T-helper 22 cell (primary cell): Measurements from ENCODE around the gene OR1F1.
"Not testable (repeated sequence)": the region's sequence is repeated elsewhere in the genome, so short reads cannot be mapped to it uniquely, and the experiment has no call there.

Experiments used
- DNase-seq: peaks from one replicate; pipeline ENCODE4 v3.0.0-alpha.2; 2020; ENCODE audit warnings: low read depth

The OR1F1 gene

DNA sequence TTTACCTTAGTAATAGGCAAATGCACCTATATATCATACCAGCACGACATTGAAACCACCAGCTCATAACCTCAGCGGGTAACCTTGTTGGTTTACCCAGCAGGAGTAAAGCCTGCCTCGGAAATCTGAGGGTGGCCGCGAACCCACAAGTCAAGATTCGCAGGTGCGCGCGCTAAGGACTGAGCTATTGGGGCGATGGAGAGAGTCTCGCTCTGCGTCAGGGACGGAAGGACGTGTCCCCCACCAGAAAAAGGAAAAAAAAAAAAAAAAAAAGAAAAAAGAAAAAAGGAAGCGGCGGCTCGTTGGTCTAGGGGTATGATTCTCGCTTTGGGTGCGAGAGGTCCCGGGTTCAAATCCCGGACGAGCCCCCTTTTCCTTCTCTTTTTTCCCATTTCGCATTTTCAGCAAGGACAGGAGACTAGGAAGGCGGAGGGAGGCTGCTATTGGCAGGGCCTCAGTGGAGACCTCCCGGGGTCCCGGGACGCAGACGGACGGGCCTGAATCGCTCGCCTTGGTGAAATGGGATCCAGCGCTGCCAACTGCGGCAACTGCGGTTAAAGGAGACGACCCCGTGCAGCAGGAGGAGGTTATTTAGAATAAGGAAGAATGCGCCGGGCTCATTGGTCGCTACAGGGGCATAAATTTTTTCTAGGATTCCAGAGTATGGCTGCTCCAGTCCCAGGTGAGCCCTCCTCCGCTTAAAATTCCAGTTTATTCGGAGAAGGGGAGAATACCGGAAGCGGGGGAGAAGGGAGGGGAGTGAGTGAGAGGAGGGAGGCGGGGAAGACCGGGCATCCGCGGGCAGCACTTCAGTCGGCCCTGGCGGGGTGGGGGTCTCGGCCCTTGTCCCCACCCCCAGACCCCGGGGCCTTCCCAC, at the start of gene OR1F1:
OR1F1 (plus strand) TSS at position 407 of the 877 bp plus-strand sequence.
- no peak for DNase-seq

DNA sequence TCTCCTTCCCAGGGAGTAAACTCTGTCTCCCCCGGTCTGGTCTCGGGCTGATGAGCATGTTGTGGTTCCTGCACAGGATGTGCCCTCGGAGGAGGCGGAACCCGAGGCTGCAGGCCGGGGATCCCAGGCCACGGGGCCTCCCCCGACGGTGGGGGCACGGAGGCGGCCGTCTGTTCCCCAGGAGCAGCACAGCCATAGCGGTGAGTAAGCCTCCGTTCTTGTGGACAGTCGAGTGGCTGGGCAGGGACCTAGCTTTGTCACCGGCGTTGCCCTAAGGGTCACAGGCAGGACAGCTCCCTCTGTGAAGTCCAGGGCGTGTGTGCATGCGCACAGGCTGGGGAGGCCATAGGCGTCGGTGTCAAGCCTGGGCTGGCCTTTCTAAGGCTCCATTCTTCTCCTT, 49.7 kb upstream of the OR1F1 start:
- DNase-seq, result no peak

DNA sequence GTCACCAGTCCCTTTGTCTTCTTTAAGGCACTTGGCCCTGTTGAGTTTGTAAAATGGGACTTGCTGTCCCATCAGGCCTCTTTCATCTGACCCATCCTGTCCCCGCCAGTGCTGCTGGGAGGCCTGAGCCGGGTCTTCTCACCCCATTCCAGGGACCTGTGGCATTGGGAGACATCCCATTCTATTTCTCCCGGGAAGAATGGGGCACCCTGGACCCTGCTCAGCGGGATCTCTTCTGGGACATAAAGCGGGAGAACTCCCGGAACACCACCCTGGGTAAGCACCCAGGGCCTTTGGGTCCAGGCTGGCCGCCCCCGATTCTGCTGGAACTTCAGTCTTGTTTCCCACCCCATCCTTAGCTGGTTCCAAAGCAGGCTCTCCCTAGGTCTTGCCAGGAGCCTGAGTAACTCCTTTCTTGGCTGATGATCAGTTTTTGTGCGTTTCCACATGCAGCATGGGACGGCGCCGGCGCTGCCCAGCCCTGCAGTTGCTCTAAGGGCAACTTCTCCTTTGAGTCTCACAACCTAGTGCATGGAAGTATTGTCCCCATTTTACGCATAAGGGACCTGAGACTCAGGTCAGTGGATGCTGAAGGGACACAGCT, 49.1 kb upstream of the OR1F1 start:
- no peak for DNase-seq

DNA sequence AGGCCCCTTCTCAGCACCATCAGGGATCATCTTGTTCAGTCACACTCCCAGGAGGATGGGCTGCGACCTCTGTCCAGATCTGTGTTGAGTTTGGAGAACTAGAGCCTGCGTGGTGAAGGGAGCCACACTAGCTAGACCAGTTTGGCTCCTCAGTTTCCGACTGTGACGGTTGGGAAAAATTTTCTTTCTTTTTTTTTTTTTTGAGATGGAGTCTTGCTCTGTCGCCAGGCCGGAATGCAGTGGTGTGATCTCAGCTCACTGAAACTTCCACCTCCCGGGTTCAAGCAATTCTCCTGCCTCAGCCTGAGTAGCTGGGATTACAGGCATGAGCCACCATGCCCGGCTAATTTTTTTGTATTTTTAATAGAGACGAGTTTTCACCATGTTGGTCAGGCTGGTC, 48.4 kb upstream of the OR1F1 start:
- not testable (repeated sequence) for DNase-seq

DNA sequence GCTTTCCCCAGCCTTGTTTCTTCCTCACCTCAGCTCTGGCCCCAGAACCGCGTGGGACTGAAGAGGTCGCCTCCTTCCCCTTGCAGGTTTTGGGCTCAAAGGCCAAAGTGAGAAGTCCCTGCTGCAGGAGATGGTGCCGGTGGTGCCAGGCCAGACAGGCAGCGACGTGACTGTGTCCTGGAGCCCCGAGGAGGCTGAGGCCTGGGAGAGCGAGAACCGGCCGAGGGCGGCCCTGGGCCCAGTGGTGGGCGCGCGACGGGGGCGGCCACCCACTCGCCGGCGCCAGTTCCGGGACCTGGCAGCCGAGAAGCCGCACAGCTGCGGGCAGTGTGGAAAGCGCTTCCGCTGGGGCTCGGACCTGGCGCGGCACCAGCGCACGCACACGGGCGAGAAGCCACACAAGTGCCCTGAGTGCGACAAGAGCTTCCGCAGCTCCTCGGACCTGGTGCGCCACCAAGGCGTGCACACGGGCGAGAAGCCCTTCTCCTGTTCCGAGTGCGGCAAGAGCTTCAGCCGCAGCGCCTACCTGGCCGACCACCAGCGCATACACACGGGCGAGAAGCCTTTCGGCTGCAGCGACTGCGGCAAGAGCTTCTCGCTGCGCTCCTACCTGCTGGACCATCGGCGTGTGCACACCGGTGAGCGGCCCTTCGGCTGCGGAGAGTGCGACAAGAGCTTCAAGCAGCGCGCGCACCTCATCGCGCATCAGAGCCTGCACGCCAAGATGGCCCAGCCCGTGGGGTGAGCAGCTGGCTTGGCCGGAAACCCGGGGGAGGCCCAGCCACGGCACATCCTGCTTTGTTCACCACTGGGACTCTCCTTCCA, 47.2 kb upstream of the OR1F1 start:
- no peak for DNase-seq

DNA sequence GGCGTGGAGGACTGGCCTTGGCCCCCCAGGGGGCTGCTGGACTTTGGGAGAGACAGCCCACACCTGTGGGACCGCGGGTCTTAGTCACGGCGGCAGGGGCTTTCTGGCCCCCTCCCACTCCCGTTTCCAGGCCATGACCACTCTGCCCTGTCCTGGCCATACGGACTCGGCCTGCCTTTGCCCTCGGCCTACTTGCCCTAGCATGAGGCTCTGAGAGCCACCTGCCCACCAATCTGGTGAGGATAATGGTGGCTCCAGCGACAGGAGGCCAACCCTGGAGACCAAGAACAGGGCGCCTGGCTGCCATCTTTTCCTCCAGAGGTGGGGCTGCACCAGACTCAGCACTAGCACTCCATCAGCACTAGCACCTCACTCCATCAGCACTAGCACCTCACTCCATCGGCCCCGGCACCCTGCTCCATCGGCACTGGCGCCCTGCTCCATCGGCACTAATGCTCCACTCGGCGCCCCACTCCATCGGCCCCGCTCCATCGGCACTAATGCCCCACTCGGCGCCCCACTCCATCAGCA, 46.2 kb upstream of the OR1F1 start:
- no peak for DNase-seq

DNA sequence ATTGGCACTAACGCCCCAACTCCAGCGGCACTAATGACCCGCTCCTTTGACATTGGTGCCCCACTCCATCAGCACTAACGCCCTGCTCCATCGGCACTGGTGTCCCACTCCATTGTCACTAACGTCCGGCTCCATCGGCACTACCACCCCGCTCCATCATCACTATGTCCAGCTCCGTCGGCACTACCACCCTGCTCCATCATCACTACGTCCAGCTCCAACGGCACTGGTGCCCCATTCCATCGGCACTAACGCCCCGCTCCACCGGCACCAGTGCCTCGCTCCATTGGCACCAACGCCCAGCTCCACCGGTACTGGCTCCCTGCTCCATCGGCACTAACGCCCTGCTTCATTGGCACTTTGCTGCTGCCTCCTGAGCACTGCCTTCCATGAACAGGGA, 45.7 kb upstream of the OR1F1 start:
- no peak for DNase-seq

DNA sequence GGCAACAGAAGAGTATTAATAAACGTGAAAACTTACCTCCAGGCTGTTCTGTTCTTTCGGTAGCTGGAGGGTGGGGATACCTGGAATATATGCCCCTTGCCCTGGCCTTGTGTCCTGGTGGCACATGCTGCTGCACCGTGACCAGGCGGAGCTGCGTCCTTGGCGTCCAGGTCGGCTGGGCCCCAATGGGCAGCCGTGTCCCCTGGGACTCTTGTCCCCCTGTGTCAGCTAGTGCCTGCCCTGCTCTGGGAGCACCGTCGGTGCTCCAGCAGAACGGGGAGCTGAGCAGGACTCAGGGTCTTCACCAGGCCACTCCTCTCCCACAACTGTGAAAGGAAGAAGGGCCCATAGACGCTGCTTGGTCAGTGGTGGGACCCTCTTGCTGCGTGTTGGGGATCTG, 45.2 kb upstream of the OR1F1 start:
- DNase-seq, result no peak

DNA sequence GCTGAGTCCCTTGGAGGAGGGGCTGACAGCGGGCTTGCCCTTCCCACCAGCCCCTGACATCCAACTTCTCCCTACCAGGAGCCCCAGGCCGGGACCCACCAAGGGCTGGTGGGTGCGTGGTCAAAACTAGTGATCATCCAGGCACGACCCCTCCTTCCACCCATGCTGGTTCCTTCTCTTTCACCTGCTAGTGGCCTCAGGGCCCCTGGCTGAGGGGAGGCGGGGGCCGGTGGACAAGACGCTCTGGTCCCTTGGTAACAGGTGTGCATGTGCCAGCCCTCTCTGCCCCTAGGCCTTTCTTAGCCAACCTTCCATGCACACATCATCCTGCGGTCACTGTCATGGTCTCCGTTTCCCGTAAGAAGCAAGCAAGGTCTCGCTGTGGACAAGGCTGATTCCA, 44.8 kb upstream of the OR1F1 start:
- no peak for DNase-seq

DNA sequence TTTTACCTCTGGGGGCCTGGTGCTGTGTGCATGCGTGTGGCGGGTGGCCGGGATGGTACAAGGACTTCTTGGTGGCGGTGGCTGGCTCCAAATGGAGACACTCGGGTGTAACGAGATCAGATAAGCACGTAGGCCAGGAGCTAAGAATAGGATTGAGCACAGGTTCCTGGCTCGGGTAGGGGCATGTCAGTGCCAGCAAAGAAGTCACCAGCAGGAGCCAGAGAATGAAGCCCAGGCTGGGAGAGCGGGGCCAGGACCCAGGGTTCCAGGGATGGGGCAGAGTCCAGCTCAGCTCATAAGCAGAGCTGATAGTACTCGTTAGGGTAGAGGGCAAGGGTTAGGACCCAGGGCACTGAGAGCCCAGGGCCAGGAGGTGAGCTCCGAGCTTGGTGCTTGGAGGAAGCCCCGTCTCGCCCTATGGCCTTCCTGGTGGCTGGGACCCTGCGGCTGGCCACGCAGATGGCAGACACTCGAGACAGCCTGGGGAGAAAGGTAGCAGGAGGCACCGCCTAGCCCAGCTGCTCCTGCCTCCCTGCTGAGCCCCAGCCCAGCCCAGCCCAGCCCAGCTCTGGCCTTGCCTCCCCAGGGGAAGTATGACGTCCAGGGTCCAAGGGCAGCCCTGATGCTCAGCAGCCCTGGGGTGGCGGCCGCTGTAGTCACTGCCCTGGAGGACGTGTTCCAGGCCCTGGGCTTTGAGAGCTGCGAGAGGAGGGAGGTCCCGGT, 44.2 kb upstream of the OR1F1 start:
- no peak for DNase-seq

DNA sequence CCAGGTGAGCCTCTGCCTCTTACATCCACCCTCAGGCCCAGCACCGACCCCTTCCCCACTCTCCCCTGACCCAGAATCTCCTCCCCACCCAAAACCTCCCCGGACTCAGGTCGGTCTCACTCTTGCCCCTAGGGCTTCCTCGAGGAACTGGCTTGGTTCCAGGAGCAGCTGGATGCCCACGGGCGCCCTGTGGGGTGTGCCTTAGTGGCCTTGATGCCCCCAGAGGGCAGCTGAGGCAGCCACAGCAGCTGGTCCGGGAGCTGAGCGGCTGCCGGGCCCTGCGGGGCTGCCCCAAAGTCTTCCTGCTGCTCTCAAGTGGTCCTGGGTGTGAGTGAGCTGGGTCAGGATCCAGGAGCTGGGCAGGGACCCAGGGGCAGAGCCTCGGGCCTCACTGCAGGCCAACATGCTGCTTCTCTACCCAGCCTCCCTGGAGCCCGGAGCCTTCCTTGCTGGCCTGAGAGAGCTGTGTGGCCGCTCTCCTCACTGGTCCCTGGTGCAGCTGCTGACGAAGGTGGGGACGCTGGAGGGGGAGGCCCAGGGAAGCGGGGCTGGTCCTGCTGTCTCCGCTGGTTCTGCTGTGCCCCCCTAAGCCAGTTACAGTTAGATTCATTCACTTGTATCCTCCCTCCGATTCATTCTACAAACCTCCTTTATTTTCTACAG, 43.6 kb upstream of the OR1F1 start:
- no peak for DNase-seq

DNA sequence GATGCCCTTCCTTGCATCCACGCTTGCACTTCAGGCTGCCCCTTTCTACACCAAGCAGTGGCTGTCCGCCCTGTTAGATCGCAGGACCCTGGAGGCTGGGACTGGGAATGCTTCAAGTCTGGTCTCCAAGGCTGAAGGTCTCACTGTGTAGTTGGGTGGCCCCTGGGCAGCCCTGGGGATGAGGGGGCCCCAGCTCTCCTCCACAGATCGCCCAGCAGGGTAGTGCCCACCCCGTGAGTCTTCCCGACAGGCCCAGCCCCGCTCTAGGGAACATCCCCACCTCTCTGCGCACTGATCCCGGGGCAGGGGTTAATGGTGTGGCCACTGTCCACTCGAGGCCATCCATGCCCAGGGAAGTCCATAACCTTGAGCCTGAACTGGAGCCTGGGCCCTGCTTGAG, 42.9 kb upstream of the OR1F1 start:
- no peak for DNase-seq

DNA sequence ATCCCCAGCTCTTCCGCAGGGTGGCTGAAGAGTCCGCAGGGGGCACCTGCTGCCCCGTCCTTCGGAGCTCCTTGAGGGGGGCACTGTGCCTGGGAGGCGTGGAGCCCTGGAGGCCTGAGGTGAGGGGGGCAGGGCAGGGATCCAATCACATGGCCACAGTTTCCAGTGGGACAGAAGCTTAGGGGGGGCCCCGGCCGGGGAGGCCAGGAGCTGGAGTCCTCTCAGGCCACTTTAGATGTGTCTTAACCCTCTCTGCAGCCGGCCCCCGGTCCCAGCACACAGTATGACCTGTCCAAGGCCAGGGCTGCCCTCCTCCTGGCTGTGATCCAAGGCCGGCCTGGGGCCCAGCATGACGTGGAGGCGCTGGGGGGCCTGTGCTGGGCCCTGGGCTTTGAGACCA, 42.3 kb upstream of the OR1F1 start:
- DNase-seq, result no peak

DNA sequence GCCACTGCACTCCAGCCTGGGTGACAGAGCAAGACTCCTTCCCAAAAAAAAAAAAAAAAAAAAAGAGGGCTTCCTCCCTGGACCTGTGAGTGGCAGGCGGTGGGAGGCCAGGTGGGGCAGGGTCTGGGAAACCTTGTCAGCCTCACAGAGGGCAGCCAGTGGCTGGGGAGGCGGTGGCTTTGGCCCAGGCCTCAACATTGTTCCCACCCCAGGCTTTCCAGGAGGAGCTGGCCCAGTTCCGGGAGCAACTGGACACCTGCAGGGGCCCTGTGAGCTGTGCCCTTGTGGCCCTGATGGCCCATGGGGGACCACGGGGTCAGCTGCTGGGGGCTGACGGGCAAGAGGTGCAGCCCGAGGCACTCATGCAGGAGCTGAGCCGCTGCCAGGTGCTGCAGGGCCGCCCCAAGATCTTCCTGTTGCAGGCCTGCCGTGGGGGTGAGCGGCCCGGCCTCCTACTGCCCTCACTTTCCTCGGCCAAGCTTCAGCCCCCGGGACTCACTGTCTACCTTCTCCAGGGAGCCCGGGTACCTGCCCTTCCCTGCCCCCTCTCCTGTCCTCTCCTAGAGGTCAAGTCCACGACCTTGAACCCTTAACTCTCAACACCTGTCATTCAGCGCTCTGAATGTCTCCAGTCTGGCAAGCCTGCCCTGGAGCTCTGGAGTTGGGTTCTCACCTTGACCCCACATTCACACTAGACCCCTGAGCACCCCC, 40.8 kb upstream of the OR1F1 start:
- no peak for DNase-seq

DNA sequence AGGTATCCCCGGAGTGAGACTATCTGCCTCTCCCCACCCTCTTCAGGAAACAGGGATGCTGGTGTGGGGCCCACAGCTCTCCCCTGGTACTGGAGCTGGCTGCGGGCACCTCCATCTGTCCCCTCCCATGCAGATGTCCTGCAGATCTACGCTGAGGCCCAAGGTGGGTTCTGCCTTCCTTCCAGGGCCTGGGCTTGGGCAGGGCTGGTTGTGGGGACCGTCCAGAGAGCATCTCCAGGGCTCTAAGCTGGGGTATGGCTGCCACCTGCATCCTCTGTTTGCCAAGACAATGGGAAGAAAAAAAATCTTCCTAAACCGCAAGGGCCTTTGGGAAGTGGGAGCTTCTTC, 40.3 kb upstream of the OR1F1 start:
- no peak for DNase-seq

DNA sequence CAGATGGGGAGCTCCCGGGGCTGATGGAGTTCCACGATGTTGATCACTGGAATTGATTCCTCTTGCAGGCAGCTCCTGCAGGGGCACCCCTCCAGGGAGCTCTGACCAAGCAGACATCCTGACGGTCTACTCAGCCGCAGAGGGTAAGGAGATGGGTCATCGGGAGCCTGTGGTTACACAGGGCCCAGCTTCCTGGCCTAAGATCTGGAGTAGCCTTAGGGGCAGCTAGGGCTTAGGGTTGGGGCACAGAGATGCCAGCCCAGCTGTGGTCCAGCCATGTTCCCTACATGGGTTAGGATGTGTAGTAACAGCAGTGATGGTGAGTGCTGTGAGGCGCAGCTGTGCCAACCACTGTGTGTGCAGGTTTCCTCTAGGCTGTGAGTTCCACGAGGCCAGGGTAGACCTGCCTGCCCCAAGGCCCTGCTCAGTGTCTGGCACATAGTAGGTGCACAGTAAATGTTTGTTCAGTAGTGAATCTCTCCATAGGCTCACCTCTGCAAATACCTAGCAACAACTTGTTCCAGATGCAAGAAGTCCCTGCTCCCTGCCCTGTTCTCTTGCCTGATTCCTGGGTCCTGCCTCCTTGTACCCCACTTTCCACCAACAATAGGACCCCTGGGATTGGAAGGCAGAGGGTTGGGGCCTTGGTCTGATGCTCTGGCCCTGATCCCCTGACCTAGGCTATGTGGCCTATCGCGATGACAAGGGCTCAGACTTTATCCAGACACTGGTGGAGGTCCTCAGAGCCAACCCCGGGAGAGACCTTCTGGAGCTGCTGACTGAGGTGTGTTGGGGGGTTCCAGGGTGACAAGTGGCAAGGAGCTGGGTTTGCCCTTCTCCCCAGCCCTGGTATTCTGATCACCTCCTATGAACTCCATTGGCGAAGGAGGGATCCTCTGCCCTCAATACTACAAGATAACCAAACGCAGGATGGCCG, 39.5 kb upstream of the OR1F1 start:
- no peak for DNase-seq

DNA sequence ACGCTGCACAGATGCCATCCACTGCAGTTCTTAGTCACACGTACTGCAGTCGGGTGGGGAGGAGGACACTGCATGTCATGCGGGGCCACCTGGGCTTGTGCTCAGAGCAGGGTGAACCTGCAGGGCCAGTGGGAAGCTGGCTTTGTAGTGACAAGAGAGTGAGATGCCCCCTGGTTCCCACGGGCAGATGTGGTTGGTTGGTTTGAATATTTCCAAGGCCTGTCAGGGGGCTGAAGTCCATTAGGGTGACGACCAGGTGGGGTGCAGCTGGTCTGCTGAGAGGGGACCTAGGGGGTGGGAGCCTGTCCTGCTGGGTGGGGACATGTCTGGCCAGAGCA, 38.8 kb upstream of the OR1F1 start:
- no peak for DNase-seq

DNA sequence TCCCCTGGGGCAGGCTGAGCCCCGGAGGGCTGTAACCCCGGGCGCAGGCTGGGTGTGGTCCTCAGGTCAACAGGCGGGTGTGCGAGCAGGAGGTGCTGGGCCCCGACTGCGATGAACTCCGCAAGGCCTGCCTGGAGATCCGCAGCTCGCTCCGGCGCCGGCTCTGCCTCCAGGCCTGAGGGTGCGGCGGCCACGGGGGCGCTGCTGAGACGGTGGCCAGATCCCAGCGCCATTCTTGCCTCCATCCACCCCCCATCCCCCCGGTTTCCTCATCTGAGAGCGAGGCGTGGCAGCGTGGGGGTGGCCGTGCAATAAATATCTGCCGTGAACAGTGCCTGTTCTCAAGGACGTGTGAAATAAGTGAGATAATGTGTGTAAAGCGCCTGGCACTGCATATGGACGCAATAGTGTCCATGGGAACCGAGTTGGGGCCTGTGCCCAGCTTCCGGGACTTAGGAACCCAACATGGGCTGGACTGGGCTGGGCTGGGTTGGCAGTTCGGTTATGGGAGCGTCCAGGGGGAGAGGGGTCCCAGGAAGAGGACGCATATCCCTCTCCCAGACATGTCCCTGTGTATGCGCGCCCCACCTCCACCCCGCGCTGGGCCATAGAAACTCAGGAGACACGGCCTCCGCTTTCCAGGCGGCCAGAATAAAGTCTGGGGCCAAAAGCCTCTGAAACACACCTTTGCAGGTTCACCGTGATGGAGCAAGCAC, 38.2 kb upstream of the OR1F1 start:
- peak; percentile 27 for DNase-seq
